ENCODE data around the gene CST9. TPM values are rescaled to one million over a fixed set of nuclear protein-coding genes. Genes with fewer than 3 reads are reported as not detected.

The CST9 gene
- total and polyA plus RNA-seq, 2 of the 13 experiments (the other 11 are each of a cell fraction or from before 2014, with no cell fraction given): 0.07 TPM; not detected in 1

GRCh38 chr20:23644164-23644563 is 38.4 kb upstream of the CST9 start:
- H3K4me1 ChIP-seq (ENCODE audit: insufficient read depth, low read length): peaks cover 47% of the 10 kb centered on the region
- ChIA-PET POLR2A (interaction anchor here (18.0 kb wide), 1 partner anchor 16 kb away, joined by 543 read pairs; no protein-coding TSS in a partner anchor), CTCF (ENCODE audit: low intra/inter-chr PET ratio, low total read pairs) (no interaction called here)
- no peaks in the 10 kb centered on the region for H3K9me3 ChIP-seq (ENCODE audit: low read length)
- H3K27ac ChIP-seq (ENCODE audit: extremely low read length, insufficient read depth, low read length): no peak overlapping the region
- no peak for FAIRE-seq
- H3K9ac ChIP-seq (ENCODE audit: insufficient read depth, low read depth, low read length): no peak overlapping the region
- no peak for ATAC-seq
- no peaks in the 10 kb centered on the region for H4K20me1 ChIP-seq (ENCODE audit: insufficient read depth, low read length)
- H2AFZ ChIP-seq (ENCODE audit: low read length): no peak overlapping the region
- no TSS peak for BruUV-seq (replicated peaks)
- no peaks in the 10 kb centered on the region for H3K27me3 ChIP-seq (ENCODE audit: control insufficient read depth in 1 of 2, insufficient read depth in 2 of 2, low read length in 2 of 2)
- TF ChIP-seq FUBP1 (CRISPR knock-in tag; IDR thresholded peaks at IDR 0.05; ENCODE audit: borderline replicate concordance) (no peak), MNT (IDR thresholded peaks at IDR 0.05) (peak; percentile 89)
- no peak overlapping the region for H3K4me3 ChIP-seq (replicated peaks in 1 of 3; ENCODE audit: insufficient read depth in 1 of 3, low read depth in 2 of 3, low read length in 3 of 3)
- intact Hi-C loops (cut with micrococcal nuclease; ENCODE audit: unreplicated experiment): no loop called here
- no peak overlapping the region for H3K4me2 ChIP-seq (ENCODE audit: low read depth, low read length)
- H3K79me2 ChIP-seq (ENCODE audit: insufficient read depth, low read length): no peaks in the 10 kb centered on the region
- no peak for DNase-seq (ENCODE audit: low spot score)
- 89% methylated on average over 7 of the region's 7 CpGs for WGBS (ENCODE audit: low lambda C conversion rate)
- in situ Hi-C loops (cut with HindIII; ENCODE audit: extremely low pct_ligation_motif_present, low pct_unique_long_range_greater_than_20kb): no loop called here
- no peaks in the 10 kb centered on the region for H3K36me3 ChIP-seq (replicated peaks in 1 of 2; ENCODE audit: control insufficient read depth in 1 of 2, insufficient read depth in 2 of 2, low read length in 2 of 2)

- intact Hi-C loops (cut with micrococcal nuclease; ENCODE audit: unreplicated experiment): no loop called here
- FAIRE-seq (no peak), DNase-seq (ENCODE audit: low spot score) (no peak), ATAC-seq (no peak)
- no peak overlapping the region for H3K9ac ChIP-seq (ENCODE audit: insufficient read depth, low read depth, low read length)
- POLR2A ChIA-PET: interaction anchor here (18.0 kb wide), 1 partner anchor 17 kb away, joined by 543 read pairs; no protein-coding TSS in a partner anchor
- H3K9me3 ChIP-seq (ENCODE audit: low read length): no peaks in the 10 kb centered on the region
- peaks cover 51% of the 10 kb centered on the region for H3K4me1 ChIP-seq (ENCODE audit: insufficient read depth, low read length)
- no peaks in the 10 kb centered on the region for H3K36me3 ChIP-seq (replicated peaks in 1 of 2; ENCODE audit: control insufficient read depth in 1 of 2, insufficient read depth in 2 of 2, low read length in 2 of 2)
- in situ Hi-C loops (cut with HindIII; ENCODE audit: extremely low pct_ligation_motif_present, low pct_unique_long_range_greater_than_20kb): no loop called here
- CTCF ChIA-PET (ENCODE audit: low intra/inter-chr PET ratio, low total read pairs): no interaction called here
- no peaks in the 10 kb centered on the region for H3K27me3 ChIP-seq (ENCODE audit: control insufficient read depth in 1 of 2, insufficient read depth in 2 of 2, low read length in 2 of 2)
- H3K79me2 ChIP-seq (ENCODE audit: insufficient read depth, low read length): no peaks in the 10 kb centered on the region
- 88% methylated on average over 6 of the region's 6 CpGs for WGBS (ENCODE audit: low lambda C conversion rate)
- H3K4me3 ChIP-seq (replicated peaks in 1 of 3; ENCODE audit: insufficient read depth in 1 of 3, low read depth in 2 of 3, low read length in 3 of 3): no peak overlapping the region
- no peaks in the 10 kb centered on the region for H4K20me1 ChIP-seq (ENCODE audit: insufficient read depth, low read length)
- H3K27ac ChIP-seq (ENCODE audit: extremely low read length, insufficient read depth, low read length): no peak overlapping the region
- no peak overlapping the region for H2AFZ ChIP-seq (ENCODE audit: low read length)
- no TSS peak for BruUV-seq (replicated peaks)
- no peak overlapping the region for H3K4me2 ChIP-seq (ENCODE audit: low read depth, low read length)
- TF ChIP-seq BCLAF1 (IDR thresholded peaks at IDR 0.05) (no peak), ZNF468 (CRISPR knock-in tag; IDR thresholded peaks at IDR 0.05) (no peak), CTCF (CRISPR knock-in tag; IDR thresholded peaks at IDR 0.05) (no peak), ZSCAN22 (CRISPR knock-in tag; IDR thresholded peaks at IDR 0.05) (no peak), HOXA9 (CRISPR knock-in tag; IDR thresholded peaks at IDR 0.05; ENCODE audit: borderline replicate concordance) (no peak), CENPBD1 (CRISPR knock-in tag; IDR thresholded peaks at IDR 0.05; ENCODE audit: borderline replicate concordance, low read depth) (no peak), EZH2 (conservative IDR thresholded peaks at IDR 0.05; ENCODE audit: low read depth, low read length) (no peak)
Measured at GRCh38 chr20:23643659-23644058, 37.9 kb upstream of the CST9 start.

Measured in HepG2 (cell line).